DMS 273 (cell line): ENCODE results near the gene EMILIN3.

Experiments
- DNase-seq: peaks from one replicate; lab custom pipeline; 2025; ENCODE audit not compliant: unreplicated experiment; lab: John Stamatoyannopoulos, UW

Gene EMILIN3

DNA sequence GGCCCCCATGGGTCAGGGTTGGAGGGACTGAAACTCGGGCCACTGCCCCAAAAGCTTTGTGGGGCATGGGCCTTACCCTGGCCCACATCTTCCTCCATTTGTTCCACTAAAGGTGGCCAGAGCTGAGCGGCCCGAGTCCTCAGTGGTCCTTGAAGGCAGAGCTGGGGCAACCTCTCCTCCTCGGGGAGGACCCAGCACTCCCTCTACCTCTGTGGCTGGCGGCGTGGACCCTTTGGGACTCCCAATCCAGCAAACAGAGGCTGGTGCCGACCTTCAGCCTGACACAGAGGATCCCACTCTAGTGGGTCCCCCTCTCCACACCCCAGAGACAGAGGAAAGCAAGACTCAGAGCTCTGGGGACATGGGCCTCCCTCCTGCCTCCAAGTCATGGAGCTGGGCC is 16.7 kb downstream of the EMILIN3 start:
- no peak for DNase-seq

DNA sequence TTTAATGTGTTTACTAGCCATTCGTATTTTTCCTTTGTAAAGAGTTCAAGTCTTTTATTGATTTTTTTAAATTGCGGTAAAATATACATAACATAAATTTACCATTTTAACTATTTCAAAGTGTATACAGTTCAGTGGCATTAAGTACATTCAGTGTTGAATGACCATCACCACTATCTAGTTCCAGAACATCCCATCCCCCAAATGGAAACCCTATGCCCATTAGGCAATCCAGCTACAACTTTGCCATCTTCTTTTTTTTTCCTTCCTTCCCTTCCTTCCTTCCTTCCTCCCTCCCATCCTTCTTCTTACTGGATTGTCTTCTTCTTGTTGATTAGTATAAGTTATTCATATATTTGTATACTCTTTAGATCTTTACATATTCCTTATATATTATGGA is 17.4 kb downstream of the EMILIN3 start:
- DNase-seq, result no peak

DNA sequence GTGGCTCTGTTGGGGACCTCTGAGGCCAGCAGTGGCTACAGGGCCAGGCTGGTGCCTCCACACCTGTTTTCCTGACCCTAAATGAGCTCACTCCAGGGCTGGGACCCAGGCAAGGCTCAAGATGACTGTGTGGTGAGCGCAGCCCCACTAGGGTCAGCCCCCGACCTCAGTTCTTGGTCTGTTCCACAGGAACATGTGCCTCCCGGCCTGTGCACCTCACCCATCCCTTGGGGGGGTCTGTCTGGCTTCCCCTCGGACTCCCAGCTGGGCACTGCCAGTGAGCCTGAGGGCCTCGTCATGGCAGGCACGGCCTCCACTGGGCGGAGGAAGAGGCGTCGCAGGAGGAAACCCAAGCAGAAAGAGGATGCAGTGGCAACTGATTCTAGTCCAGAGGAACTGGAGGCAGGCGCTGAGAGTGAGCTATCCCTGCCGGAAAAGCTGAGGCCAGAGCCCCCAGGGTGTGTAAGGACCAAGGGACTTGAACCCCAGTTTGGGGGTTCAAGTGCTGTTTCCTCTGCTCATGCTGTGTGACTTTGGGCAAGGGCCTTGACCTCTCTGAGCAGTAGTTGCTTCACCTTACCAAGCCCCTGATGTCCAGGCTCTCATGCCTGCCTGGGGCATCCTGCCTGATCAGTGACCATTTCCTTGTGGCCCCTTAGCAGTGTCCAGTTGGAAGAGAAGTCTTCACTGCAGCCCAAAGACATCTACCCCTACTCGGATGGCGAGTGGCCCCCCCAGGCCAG is 18.0 kb downstream of the EMILIN3 start:
- no peak for DNase-seq

DNA sequence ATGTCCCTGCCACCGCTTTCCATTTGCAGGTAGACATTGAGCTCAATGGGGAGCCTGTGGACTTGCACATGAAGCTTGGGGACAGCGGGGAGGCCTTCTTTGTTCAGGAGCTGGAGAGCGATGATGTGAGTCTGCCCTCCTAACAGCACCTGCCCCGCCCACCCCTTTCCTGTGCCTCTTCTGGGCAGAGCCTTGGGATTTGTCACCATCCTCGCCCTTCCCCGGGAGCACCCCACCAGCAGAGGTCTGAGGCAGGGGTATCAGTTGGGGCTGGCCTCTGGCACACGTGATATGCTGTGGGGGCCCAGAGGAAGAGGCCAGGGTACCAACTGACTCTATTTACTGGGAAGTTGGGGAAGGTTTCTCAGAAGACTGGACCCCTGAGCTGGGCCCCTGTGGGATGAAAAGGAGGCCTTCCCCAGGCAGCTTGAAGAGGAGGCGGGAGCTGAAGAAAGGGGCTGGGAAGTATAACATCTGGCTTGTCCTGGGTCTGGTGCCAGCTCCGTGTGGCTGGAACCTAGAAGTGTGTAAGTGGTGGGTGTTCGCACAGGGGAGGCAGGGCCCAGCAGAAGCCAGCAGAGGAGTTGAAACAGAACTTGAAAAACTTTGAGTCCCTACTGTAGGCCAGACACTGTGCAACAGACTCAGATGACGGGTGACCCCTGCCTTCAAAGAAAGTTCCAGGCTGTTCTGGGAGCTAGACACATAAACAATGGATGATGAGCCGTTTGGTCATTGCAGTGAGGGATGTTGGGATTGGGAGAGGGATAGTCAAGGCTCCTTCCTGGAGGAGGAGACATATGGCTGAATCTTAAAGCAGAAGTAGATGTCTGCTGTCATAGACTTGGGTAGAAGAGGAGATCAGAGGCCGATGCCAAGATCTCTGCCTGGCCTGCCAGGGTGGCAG is 18.8 kb downstream of the EMILIN3 start:
- DNase-seq, result peak; percentile 62

DNA sequence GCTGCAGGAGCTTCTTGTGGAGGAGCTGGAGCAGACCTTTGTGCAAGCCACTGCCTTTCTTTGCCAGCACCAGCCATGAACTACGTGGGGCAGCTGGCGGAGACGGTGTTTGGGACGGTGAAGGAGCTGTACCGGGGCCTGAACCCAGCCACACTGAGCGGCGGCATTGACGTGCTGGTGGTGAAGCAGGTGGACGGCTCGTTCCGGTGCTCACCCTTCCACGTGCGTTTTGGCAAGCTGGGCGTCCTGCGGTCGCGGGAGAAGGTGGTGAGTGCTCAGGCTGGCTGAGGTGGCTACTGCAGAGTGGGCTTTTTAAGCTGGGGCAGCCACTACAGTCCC is 20.9 kb downstream of the EMILIN3 start:
- DNase-seq, result no peak

DNA sequence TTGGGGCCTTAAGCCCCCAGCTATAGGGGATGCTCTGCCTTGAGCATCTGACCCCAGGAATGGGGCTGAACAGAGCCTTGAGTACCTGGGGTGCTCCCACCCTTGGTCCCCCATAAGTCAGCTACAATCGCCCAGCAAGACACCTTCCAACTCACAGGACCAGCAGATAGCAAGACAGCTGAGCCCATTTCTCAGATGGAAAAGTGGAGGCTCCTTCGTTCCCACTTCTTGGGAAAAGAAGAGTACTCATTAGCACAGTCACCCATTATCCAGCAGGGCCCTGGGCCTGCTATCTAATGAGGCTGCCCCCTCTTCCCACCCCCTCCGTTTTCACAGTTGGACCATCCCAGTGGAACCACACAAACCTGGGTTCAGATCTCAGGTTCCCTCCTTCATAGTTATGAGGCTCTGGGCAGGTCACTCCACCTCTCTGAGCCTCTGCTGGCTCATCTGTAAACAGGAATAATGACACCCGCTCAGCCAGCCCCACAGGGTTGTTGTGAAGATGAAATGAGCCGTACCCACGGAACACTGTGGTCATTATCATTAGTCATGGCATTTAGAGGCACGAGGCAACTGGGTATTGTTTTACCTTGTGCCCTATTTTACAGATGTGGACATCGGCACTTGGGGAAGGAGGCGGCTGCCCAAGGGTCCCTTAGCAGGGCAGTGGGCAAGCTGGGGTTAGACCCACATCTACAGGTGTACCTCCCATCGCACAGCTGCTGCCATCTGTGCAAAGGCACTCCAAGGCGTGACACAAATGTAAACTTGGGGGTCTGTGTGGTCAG is 21.5 kb downstream of the EMILIN3 start:
- DNase-seq, result no peak

DNA sequence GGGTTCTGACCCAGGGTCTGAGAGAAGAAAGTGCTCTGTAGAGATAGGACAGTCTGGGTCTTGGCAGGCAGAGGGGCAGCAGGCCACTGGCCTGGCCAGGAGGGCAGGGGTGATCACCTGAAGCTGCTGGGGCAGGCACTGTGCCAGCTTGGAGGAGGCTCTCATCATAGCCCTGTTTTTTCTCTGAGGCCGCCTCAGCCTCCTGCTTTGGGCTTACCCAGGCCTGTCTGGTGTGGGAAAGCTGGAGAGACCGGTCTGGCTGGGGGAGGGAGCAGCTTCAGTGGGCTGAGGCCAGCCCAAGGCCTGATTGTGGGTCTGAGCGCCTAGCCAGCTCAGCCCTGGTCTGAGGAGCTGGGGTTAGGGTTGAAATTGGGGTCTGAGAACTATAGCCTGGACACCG is 22.1 kb downstream of the EMILIN3 start:
- no peak for DNase-seq

DNA sequence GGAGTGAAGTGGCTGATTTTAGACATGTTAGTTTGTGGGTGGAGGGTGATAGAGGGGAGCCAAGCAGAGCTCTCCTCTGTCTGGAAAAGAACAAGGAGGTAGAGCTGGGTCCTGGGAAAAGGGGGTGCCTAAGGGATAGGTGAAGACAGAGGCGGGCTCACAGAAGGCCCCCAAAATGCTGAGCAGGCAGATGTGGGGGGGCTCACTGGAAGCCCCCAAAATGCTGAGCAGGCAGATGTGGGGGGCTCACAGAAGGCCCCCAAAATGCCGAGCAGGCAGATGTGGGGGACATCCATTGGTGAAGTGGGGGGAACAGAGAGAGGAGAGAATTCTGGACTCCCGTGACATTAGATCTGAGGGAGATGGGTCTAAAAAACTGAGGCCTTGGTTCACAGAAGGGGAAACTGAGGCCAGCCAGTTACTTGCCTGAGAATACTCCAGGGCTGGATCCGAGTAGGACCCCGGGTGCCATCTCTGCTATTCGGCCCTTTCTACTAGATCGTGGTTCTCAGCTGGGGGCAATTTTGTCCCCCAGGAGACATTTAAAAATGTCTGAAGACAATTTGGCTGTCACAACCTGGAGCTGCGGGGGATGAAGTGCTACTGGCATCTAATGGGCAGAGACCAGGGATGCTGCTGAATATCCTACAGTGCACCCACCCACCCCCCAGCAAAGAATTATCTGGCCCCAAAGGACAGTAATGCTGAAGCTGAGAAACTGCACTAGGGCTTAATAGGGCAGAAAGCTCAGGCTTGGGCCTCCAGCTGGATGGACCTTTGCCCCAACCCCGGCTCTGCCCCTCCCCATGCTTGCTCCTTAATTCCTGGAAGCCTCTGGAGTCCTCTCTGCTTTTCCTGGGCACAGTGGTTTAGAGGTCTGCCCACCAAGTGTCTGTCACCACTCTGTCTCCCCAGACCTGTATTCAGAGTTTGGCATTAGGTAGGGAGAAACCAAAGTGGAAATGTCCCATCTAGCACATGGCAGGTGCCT is 23.8 kb downstream of the EMILIN3 start:
- no peak for DNase-seq

DNA sequence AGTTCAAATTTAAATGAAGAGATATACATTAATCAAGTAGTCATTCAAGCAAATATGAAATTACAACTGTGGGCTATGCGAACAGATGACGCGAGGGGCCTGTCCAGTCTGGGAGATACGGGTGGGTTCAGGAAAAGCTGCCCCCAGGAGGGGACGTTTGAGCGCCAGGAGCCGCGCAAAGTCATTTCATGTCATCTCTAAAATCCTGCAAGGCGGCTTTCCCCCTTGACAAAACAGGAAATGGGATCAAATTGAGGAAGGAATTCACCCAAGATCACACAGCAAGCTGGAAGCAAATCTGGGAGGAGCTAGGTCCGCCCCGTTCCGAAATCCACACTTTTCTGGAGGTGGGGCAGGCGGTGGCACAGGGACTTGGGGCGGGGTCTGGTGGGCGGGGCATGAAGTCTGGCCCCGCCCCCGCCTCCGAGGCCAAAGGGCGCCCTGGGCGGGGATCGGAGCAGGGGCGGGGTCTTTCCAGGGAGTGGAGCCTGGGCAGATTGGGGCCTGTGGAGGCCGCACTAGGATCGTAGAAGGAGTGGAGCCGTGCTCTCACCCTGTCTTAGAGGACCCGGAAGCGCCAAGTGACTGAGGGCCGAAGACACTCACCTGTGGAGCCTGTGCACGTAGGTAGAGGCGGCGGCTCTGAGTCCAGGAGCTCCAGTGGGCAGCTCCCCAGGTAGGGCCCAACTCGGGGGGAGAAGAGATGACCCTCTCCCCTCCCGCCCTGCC is 26.1 kb downstream of the EMILIN3 start, which contains the start of gene LPIN3:
Gene LPIN3, plus strand, starts transcription at position 495 of the 729 bp plus-strand sequence. CDS start 4,983 bp downstream, outside the sequence.
- peak; percentile 87 for DNase-seq

DNA sequence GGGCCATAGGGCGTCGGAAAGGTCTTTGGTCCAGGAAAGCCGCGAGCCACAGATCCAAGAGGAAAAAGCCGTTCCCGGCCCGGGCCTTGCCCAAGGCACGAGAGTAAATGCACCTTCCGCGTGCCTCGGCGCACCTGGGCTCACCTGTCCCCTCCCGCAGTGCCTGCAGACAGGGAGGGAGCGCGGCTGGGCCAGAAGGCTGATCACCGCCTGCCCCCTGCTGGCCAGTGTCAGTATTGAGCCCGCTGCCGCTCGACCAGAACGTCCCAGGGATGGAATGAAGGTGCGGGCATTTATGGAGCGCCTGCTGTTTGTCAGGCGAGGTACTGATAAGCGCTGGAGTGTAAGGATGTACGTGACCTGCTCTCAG is 26.7 kb downstream of the EMILIN3 start:
- DNase-seq, result peak; percentile 83

DNA sequence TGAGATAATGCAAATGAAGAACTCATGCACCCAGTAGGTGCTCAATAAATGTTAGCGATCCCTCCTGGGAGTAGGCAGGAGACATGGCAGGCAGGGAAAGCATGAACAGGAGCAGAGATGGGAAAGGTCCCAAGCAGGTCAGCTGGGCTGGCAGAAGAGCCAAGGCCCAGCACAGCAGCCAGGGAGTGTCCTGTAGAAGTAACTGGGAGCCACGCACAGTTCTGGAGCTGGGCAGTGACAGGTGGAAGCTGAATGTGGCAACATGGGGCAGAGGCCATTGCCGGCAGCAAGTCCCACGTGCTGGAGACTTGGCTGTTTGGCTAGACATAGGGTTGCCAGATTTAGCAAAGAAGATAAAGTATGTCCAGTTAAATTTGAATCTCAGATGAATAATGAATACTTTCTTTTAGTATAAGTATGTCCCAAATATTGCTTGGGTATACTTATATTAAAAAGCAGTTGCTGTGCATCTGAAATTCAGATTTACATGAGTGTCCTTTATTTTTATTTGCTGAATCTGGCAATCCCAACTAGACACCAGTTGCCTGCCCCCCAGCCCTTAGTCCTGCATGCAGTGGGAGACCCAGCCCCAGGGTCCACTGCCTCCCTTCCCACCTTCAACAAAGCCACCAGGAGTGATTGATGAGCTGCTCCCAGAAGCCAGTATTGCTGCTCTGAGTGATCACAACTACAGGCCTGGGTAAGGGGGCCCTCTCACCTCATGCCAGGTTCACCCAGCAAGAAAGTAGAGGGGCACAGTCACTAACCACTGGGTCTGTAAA is 29.7 kb downstream of the EMILIN3 start:
- no peak for DNase-seq

DNA sequence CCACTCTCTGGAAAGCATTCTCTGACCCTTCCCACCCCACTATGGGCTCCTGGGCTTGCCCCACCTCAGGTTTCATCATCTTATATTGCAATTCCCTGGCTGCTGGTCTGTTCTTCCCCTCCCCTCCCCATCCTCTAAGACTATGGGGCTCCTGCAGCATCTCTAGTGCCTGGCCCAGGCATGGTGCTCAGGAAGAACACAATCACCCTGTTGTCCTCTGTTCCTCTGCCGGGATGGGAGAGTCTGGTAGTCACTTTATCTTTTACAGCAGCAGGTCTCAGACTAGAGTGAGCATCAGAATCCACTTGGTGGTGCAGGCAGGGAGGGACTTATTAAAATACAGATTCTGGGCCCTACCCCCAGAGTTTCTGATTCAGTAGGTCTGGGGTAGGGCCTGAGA is 31.0 kb downstream of the EMILIN3 start:
- DNase-seq, result no peak

DNA sequence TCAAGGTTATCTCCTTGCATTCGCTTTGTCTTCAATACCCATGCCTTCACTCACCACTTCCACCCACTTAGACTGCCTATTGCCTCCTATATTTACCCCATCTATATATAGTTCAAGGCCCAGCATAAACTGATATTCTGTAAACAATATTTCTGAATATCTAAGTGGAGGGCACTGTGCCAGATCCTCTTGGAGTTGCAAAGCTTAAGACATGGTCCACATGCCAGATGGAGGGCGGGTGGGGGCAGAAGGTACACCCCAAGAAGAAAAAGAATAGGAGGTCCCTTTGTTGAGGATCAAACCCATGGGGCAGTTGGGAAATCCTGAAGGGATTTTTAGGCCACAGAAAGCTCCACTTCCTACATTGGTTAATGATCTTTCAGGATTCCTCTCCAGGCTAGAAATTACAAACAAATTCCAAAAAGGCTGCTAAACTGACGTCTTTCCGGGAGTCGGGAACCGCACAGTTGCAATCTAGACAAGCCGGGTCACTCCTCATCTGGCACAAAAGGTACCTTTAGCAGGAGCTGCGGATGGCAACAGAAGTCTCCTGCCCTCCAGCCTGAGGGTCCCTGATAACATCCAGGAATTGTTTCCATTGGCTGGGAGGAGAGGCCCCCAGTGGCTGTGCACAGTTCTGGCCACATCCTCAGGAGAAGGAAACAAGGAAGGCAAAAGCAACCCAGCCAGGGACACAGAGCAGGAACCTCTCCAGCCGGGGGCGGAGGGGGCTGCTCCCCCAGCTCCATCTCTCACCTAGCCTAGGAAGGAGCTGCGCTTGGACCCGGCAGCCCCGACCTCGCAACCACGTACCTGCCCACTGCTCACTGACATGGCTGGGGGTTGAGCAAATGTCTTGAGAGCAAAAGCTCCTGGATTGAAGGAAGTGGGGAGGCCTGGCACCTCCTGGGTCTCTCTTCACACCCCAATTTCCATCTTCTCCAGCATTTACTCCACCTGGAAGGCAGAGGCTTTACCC is 31.9 kb downstream of the EMILIN3 start:
- no peak for DNase-seq

DNA sequence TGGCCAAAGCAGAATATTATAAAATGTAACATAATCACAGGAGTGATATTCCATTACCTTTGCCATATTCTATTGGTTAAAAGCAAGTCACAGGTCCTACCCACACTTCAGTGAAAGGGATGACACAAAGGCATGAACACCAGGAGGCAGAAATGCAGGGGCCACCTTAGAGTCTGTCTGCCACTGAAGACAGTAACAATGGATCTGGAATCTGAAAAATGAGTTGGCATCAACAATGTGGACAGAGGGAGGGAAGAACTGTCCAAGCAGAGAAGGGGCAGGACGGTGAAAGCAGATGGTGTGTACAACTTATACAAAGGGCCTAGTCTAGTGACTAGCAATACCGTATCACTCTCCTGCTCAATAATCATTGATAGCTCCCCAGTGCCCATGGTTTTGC is 32.6 kb downstream of the EMILIN3 start:
- no peak for DNase-seq

DNA sequence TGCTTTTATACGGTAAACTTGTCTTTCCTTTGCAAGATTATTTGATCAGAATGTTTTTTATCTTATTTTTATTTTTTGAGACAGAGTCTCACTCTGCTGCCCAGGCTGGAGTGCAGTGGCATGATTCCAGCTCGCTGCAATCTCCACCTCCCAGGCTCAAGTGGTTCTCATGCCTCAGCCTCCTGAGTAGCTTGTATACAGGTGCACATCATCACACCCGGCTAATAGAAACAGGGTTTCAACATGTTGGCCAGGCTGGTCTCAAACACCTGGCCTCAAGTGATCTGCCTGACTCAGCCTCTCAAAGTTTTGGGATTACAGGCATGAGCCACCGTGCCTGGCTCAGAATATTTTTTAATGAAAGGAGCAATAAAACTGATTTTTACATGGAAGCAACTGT is 34.9 kb downstream of the EMILIN3 start:
- no peak for DNase-seq

DNA sequence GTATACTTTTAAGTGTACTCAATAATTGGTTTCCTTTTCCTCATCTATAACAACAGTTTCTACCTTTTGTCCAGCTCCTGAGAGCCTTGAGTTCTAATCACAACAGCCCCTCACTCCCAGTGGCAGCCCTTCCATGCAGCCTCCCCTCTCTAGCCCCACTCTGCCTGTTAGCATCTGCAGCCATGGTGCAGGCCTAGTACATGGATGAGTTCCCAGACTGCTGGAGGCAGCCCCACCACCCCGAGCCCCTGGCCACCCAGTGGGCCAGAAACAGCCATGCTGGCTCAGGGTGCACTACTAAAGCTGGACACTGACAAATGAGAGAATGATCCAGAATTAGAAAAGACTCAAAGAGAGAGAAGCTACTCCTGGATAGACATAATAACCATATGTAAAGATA is 35.7 kb downstream of the EMILIN3 start:
- no peak for DNase-seq

DNA sequence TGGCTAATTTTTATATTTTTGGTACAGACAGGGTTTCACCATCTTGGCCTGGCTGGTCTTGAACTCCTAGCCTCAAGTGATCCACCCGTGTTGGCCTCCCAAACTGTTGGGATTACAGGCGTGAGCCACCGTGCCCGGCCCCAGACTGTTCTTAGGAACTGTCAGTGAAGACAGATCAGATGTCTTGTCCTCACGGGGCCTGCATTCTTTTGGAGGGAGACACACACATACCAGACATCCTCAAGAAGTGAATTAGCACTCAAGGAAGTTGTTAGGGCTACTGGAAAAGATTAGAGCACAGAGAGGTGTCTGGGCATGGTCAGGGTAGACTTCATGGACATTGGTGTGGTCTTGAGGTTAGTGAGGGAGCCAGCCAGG is 36.3 kb downstream of the EMILIN3 start:
- DNase-seq, result no peak
